H9 (cell line): Measurements from ENCODE around the gene TGFA. TPM values are rescaled to one million over a fixed set of nuclear protein-coding genes. Genes with fewer than 3 reads are reported as not detected.

Experiments used
- DNase-seq: peaks from one replicate; pipeline ENCODE4 v3.0.0-alpha.2; 2017
- H2AFZ ChIP-seq: one replicate; pipeline ENCODE4 v1.6.1; 2013; ENCODE audit warnings: mild to moderate bottlenecking, low read length, control low read depth, moderate library complexity
- H2AK5ac ChIP-seq: 2 replicates; pipeline ENCODE4 v1.6.1; 2013; ENCODE audit warnings: low read length, control low read depth, mixed read lengths; ENCODE audit not compliant: insufficient read length
- H2BK120ac ChIP-seq: one replicate; pipeline ENCODE4 v1.6.1; 2013; ENCODE audit warnings: low read depth, mild to moderate bottlenecking, low read length, control low read depth, inconsistent platforms; ENCODE audit not compliant: poor library complexity, severe bottlenecking
- H2BK12ac ChIP-seq: 2 replicates; pipeline ENCODE4 v1.6.1; 2013; ENCODE audit warnings: low read length, control low read depth, mixed read lengths, low read depth; ENCODE audit not compliant: insufficient read length
- H2BK15ac ChIP-seq: 2 replicates; pipeline ENCODE4 v1.6.1; 2013; ENCODE audit warnings: low read depth, low read length, control low read depth
- H2BK20ac ChIP-seq: one replicate; pipeline ENCODE4 v1.6.1; 2013; ENCODE audit warnings: low read depth, mild to moderate bottlenecking, low read length, control low read depth, inconsistent platforms; ENCODE audit not compliant: poor library complexity, severe bottlenecking
- H2BK5ac ChIP-seq: 2 replicates; pipeline ENCODE4 v1.6.1; 2013; ENCODE audit warnings: low read length, control low read depth, mixed read lengths; ENCODE audit not compliant: insufficient read length
- H3K14ac ChIP-seq: 2 replicates; pipeline ENCODE4 v1.6.1; 2013; ENCODE audit warnings: low read length, control low read depth; ENCODE audit not compliant: insufficient read depth
- H3K18ac ChIP-seq: 2 replicates; pipeline ENCODE4 v1.6.1; 2013; ENCODE audit warnings: low read depth, mild to moderate bottlenecking, mixed read lengths, low read length, control low read depth; ENCODE audit not compliant: insufficient read length
- H3K23ac ChIP-seq: 2 replicates; pipeline ENCODE4 v1.6.1; 2013; ENCODE audit warnings: low read length, control low read depth, mixed read lengths, low read depth; ENCODE audit not compliant: insufficient read length
- H3K23me2 ChIP-seq: 2 replicates; pipeline ENCODE4 v1.6.1; 2013; ENCODE audit warnings: low read depth, mild to moderate bottlenecking, mixed read lengths, low read length, control low read depth; ENCODE audit not compliant: insufficient read length, poor library complexity, severe bottlenecking
- H3K27ac ChIP-seq: 2 replicates; pipeline ENCODE4 v1.5.1; 2013; ENCODE audit warnings: low read length, control low read depth, mixed read lengths, low read depth; ENCODE audit not compliant: insufficient read length
- H3K27me3 ChIP-seq: 2 replicates; pipeline ENCODE4 v1.6.1; 2013; ENCODE audit warnings: low read length, control low read depth, inconsistent platforms; ENCODE audit not compliant: insufficient read depth
- H3K4ac ChIP-seq: 2 replicates; pipeline ENCODE4 v1.6.1; 2013; ENCODE audit warnings: low read depth, mild to moderate bottlenecking, control low read depth, inconsistent platforms, low read length, moderate library complexity
- H3K4me1 ChIP-seq: 2 replicates; pipeline ENCODE4 v1.6.1; 2013; ENCODE audit warnings: low read length, control low read depth, inconsistent platforms; ENCODE audit not compliant: insufficient read depth
- H3K4me2 ChIP-seq: 2 replicates; pipeline ENCODE4 v1.6.1; 2013; ENCODE audit warnings: low read length, control low read depth, mixed read lengths; ENCODE audit not compliant: insufficient read length, insufficient read depth
- H3K56ac ChIP-seq: 2 replicates; pipeline ENCODE4 v1.6.1; 2013; ENCODE audit warnings: low read depth, mild to moderate bottlenecking, mixed read lengths, low read length, control low read depth; ENCODE audit not compliant: insufficient read length
- H3K79me1 ChIP-seq: 2 replicates; pipeline ENCODE4 v1.6.1; 2013; ENCODE audit warnings: low read depth, mild to moderate bottlenecking, moderate library complexity, low read length, control low read depth, inconsistent platforms; ENCODE audit not compliant: insufficient read depth, poor library complexity, severe bottlenecking
- H3K79me2 ChIP-seq: 2 replicates; pipeline ENCODE4 v1.6.1; 2013; ENCODE audit warnings: low read length, control low read depth, inconsistent platforms; ENCODE audit not compliant: insufficient read depth
- H3K9ac ChIP-seq: 2 replicates; pipeline ENCODE4 v1.6.1; 2013; ENCODE audit warnings: low read length, control low read depth, mixed read lengths; ENCODE audit not compliant: insufficient read length; ENCODE audit errors: extremely low read depth
- H3K9me3 ChIP-seq: one replicate; pipeline ENCODE4 v1.6.1; 2013; ENCODE audit warnings: low read depth, low read length, inconsistent platforms; ENCODE audit not compliant: control insufficient read depth
- H3T11ph ChIP-seq: one replicate; pipeline ENCODE4 v1.6.1; 2013; ENCODE audit warnings: mild to moderate bottlenecking, low read length, control low read depth, inconsistent platforms
- H4K20me1 ChIP-seq: one replicate; pipeline ENCODE4 v1.6.1; 2013; ENCODE audit not compliant: control insufficient read depth, insufficient read length, insufficient read depth
- H4K5ac ChIP-seq: 2 replicates; pipeline ENCODE4 v1.6.1; 2013; ENCODE audit warnings: low read depth, mild to moderate bottlenecking, mixed read lengths, low read length, control low read depth; ENCODE audit not compliant: insufficient read length
- H4K8ac ChIP-seq: replicated peaks from 2 replicates; pipeline ENCODE4 v1.6.1; 2013; ENCODE audit warnings: low read length, control low read depth, mixed read lengths, low read depth; ENCODE audit not compliant: insufficient read length
- H4K91ac ChIP-seq: 2 replicates; pipeline ENCODE4 v1.6.1; 2013; ENCODE audit warnings: low read depth, mild to moderate bottlenecking, moderate library complexity, mixed read lengths, low read length, control low read depth; ENCODE audit not compliant: insufficient read length
- H3K27ac Mint-ChIP-seq, 3 experiments: 2 replicates in 2 of 3; 3 replicates in 1 of 3; pipeline ENCODE4 v1.8.0; 2020 to 2021; ENCODE audit warnings: mixed read lengths in 3 of 3, mild to moderate bottlenecking in 1 of 3, moderate library complexity in 1 of 3
- H3K27me3 Mint-ChIP-seq: 2 replicates; pipeline ENCODE4 v1.8.0; 2021; ENCODE audit warnings: low read depth, mild to moderate bottlenecking, moderate library complexity, mixed read lengths
- H3K36me3 Mint-ChIP-seq, 3 experiments: 2 replicates in 2 of 3; 3 replicates in 1 of 3; pipeline ENCODE4 v1.8.0; 2020 to 2021; ENCODE audit warnings: low read depth in 3 of 3, mixed read lengths in 3 of 3; ENCODE audit not compliant: insufficient read depth in 1 of 3
- H3K4me1 Mint-ChIP-seq, 2 experiments: 2 replicates each; pipeline ENCODE4 v1.8.0; 2020; ENCODE audit warnings: mixed read lengths in 2 of 2
- H3K4me3 Mint-ChIP-seq, 2 experiments: 2 replicates in 1 of 2; 3 replicates in 1 of 2; pipeline ENCODE4 v1.8.0; 2020 to 2021; ENCODE audit warnings: mild to moderate bottlenecking in 2 of 2, mixed read lengths in 2 of 2, moderate library complexity in 1 of 2
- H3K9me3 Mint-ChIP-seq, 2 experiments: 2 replicates in 1 of 2; 3 replicates in 1 of 2; pipeline ENCODE4 v1.8.0; 2020; ENCODE audit warnings: mild to moderate bottlenecking in 2 of 2, mixed read lengths in 2 of 2, moderate library complexity in 1 of 2
- CTCF ChIP-seq: fragments of 200-600 bp; sonication (generic); conservative IDR thresholded peaks from 3 replicates; pipeline ENCODE4 v1.8.0; 2021; ENCODE audit warnings: antibody characterized with exemption, mild to moderate bottlenecking
- WGBS: extraction: QIAGEN DNeasy Blood & Tissue Kit; methylation state at CpG from one replicate; pipeline ENCODE4 v1.1.7; 2013; ENCODE audit warnings: missing lambda C conversion rate, low lambda C conversion rate, mixed read lengths; ENCODE audit not compliant: insufficient read length; ENCODE audit errors: extremely low coverage; 5-methylcytosine and 5-hydroxymethylcytosine counted together
- total RNA-seq: library from RNA; stranded (reverse); gene quantifications from 2 replicates; pipeline ENCODE4 v1.2.1, GENCODE V29; 2021

The TGFA gene
- total RNA-seq, 1 experiment from 2014 or later: 3.3 TPM

DNA sequence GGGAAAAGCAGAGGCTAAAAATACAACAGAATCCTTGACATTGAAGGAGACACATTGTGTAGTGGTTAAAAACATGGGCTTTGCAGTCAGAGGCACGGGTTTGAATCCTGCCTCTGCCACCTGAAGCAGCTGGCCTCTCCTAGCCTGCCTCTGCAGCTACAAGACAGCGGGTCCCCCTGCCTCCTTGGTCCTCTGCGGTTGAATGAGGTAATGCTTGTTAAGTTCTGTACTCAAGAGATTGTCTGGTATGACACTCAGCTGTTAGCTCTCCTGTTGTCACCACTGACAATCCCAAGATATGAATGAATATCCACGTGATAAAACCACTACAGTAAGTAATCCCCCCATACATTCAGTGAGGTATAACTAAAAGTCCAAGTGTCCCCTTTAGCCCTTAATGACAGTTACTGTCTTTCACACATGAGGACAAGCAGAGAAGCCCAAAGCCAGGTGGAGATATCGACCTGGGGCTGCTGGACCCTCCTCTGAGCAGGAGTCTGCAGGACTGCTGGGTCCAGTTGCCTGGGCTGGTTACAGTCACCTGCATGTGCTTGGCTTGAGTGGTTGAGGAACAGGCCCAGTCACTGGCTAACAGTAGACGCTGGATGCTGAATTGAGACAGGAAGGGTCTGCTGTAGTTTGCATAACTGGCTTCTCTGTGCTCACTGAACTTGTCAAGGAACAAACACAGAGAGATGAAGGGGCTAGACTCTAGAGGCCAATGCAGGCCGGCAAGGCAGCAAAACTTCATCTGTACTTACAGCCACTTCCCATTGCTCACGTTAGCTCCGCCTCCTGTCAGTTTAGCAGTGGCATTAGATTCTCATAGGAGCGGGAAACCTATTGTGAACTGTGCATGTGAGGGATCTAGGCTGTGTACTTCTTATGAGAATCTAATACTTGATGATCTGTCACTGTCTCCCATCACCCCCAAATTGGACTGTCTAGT lies 85.5 kb downstream of the TGFA start:
- no peak overlapping the region for H3T11ph ChIP-seq
- no peak overlapping the region for H3K14ac ChIP-seq
- H3K27ac ChIP-seq: no peak overlapping the region
- no peak overlapping the region for H2BK20ac ChIP-seq
- no peak overlapping the region for H3K4me3 Mint-ChIP-seq
- H3K23ac ChIP-seq: no peak overlapping the region
- no peaks in the 10 kb centered on the region for H4K20me1 ChIP-seq
- H3K56ac ChIP-seq: no peak overlapping the region
- H3K79me1 ChIP-seq: no peaks in the 10 kb centered on the region
- H2BK120ac ChIP-seq: no peak overlapping the region
- H4K8ac ChIP-seq: no peak overlapping the region
- no peaks in the 10 kb centered on the region for H3K9me3 Mint-ChIP-seq
- H4K91ac ChIP-seq: no peak overlapping the region
- no peak overlapping the region for H2AK5ac ChIP-seq
- H3K4me1 ChIP-seq: no peaks in the 10 kb centered on the region
- H2BK12ac ChIP-seq: no peak overlapping the region
- H3K4ac ChIP-seq: no peak overlapping the region
- no peaks in the 10 kb centered on the region for H3K79me2 ChIP-seq
- no peak overlapping the region for H3K18ac ChIP-seq
- no peaks in the 10 kb centered on the region for H3K9me3 ChIP-seq
- no peak overlapping the region for H2AFZ ChIP-seq
- H3K27me3 ChIP-seq: no peaks in the 10 kb centered on the region
- TF ChIP-seq CTCF: no peak
- no peak overlapping the region for H2BK5ac ChIP-seq
- no peak overlapping the region for H3K9ac ChIP-seq
- H4K5ac ChIP-seq: no peak overlapping the region
- H3K4me2 ChIP-seq: no peak overlapping the region
- H3K27me3 Mint-ChIP-seq: no peaks in the 10 kb centered on the region; the same call in none of the 2 replicates
- H3K4me1 Mint-ChIP-seq: peaks cover 13 to 14% of the 10 kb centered on the region in 2 experiments
- no CpG with 5 or more reads among the region's 10 CpGs for WGBS
- no peaks in the 10 kb centered on the region for H3K36me3 Mint-ChIP-seq
- H3K23me2 ChIP-seq: no peaks in the 10 kb centered on the region
- H3K27ac Mint-ChIP-seq: no peak overlapping the region
- no peak overlapping the region for H2BK15ac ChIP-seq
- no peak for DNase-seq
